Measurements from ENCODE around the gene RAPGEF6.

DNA sequence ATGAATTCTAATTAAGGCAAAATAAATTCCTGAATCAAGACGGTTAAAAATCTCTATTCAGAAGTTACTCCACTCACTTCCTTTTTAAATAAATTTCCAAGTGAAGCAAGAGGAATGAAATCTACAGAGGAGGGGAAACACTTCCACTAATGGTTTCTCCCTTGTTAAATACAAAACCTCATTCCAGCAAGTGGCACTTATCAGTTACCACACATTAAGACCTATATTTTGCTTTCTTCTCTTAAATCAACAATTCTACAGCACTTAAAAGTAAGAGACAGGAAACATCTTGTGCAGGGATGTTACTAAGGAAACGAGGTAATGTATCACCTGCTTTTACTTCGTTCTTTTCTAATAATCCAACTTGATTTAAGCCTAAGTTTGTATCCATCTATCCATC, 172.6 kb downstream of the RAPGEF6 start:
- TF ChIP-seq POLR2A (IDR thresholded peaks at IDR 0.05): no peak
- TF ChIP-seq, protein P1, sequence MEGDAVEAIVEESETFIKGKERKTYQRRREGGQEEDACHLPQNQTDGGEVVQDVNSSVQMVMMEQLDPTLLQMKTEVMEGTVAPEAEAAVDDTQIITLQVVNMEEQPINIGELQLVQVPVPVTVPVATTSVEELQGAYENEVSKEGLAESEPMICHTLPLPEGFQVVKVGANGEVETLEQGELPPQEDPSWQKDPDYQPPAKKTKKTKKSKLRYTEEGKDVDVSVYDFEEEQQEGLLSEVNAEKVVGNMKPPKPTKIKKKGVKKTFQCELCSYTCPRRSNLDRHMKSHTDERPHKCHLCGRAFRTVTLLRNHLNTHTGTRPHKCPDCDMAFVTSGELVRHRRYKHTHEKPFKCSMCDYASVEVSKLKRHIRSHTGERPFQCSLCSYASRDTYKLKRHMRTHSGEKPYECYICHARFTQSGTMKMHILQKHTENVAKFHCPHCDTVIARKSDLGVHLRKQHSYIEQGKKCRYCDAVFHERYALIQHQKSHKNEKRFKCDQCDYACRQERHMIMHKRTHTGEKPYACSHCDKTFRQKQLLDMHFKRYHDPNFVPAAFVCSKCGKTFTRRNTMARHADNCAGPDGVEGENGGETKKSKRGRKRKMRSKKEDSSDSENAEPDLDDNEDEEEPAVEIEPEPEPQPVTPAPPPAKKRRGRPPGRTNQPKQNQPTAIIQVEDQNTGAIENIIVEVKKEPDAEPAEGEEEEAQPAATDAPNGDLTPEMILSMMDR (IDR thresholded peaks at IDR 0.05 in 4 of 5, conservative IDR thresholded peaks at IDR 0.05 in 1 of 5): no peak
